ENCODE data around the gene NAGS.

The NAGS gene

GRCh38 chr17:43984521-43984920 lies 19.9 kb upstream of the NAGS start:
- Histone ChIP-seq H3K36me3 (ENCODE audit: control insufficient read depth, insufficient read depth, low read length) (no peaks in the 10 kb centered on the region), H3K79me2 (no peaks in the 10 kb centered on the region), H3K4me1 (peaks cover 47% of the 10 kb centered on the region), H3K9ac (no peak overlapping the region), H3K4me3 (ENCODE audit: low read depth, low read length) (no peak overlapping the region), H2AFZ (peak overlapping the region; percentile 96), H3K27ac (peak overlapping the region; percentile 87), H3K4me2 (ENCODE audit: low read length) (no peak overlapping the region), H3K27me3 (ENCODE audit: control insufficient read depth, insufficient read depth, low read length) (no peaks in the 10 kb centered on the region), H3K9me3 (ENCODE audit: control insufficient read depth, low read length) (no peaks in the 10 kb centered on the region)
- no peak for TF ChIP-seq CTCF (IDR thresholded peaks at IDR 0.05)

GRCh38 chr17:43986225-43986981 lies 18.0 kb upstream of the NAGS start:
- Histone ChIP-seq H3K36me3 (ENCODE audit: control insufficient read depth, insufficient read depth, low read length) (no peaks in the 10 kb centered on the region), H3K9me3 (ENCODE audit: control insufficient read depth, low read length) (no peaks in the 10 kb centered on the region), H3K4me2 (ENCODE audit: low read length) (no peak overlapping the region), H3K4me3 (ENCODE audit: low read depth, low read length) (no peak overlapping the region), H3K4me1 (peaks cover 47% of the 10 kb centered on the region), H2AFZ (peak overlapping the region; percentile 57), H3K27me3 (ENCODE audit: control insufficient read depth, insufficient read depth, low read length) (no peaks in the 10 kb centered on the region), H3K79me2 (no peaks in the 10 kb centered on the region), H3K27ac (peak overlapping the region; percentile 73), H3K9ac (no peak overlapping the region)
- TF ChIP-seq CTCF (IDR thresholded peaks at IDR 0.05) = no peak

- no peaks in the 10 kb centered on the region for H3K9me3 ChIP-seq (ENCODE audit: control insufficient read depth, low read length)
- no peaks in the 10 kb centered on the region for H3K79me2 ChIP-seq
- H2AFZ ChIP-seq = peak overlapping the region; percentile 51
- H3K9ac ChIP-seq = no peak overlapping the region
- H3K27me3 ChIP-seq (ENCODE audit: control insufficient read depth, insufficient read depth, low read length) = no peaks in the 10 kb centered on the region
- H3K36me3 ChIP-seq (ENCODE audit: control insufficient read depth, insufficient read depth, low read length) = no peaks in the 10 kb centered on the region
- H3K27ac ChIP-seq = peak overlapping the region; percentile 73
- TF ChIP-seq CTCF (IDR thresholded peaks at IDR 0.05) = no peak
- H3K4me1 ChIP-seq = peaks cover 44% of the 10 kb centered on the region
- H3K4me2 ChIP-seq (ENCODE audit: low read length) = no peak overlapping the region
- no peak overlapping the region for H3K4me3 ChIP-seq (ENCODE audit: low read depth, low read length)
Observed at GRCh38 chr17:43987131-43988021, 17.0 kb upstream of the NAGS start.

- Histone ChIP-seq H3K27ac (no peak overlapping the region), H3K4me2 (ENCODE audit: low read length) (no peak overlapping the region), H2AFZ (no peak overlapping the region), H3K36me3 (ENCODE audit: control insufficient read depth, insufficient read depth, low read length) (no peaks in the 10 kb centered on the region), H3K27me3 (ENCODE audit: control insufficient read depth, insufficient read depth, low read length) (no peaks in the 10 kb centered on the region), H3K9ac (no peak overlapping the region), H3K9me3 (ENCODE audit: control insufficient read depth, low read length) (no peaks in the 10 kb centered on the region), H3K79me2 (no peaks in the 10 kb centered on the region), H3K4me1 (peaks cover 36% of the 10 kb centered on the region), H3K4me3 (ENCODE audit: low read depth, low read length) (no peak overlapping the region)
- TF ChIP-seq CTCF (IDR thresholded peaks at IDR 0.05) = no peak
Observed at GRCh38 chr17:43988301-43988700, 16.1 kb upstream of the NAGS start.
